NOMO-1 treated with dmso at 0.1 percent for 144 hours (cell line): ENCODE data around the gene RIT1.
A peak's percentile ranks its signal among the peaks of the same experiment; 100 is the strongest.
"Not testable (repeated sequence)": the region's sequence is repeated elsewhere in the genome, so short reads cannot be mapped to it uniquely, and the experiment has no call there.

ENCODE experiments used
- DNase-seq: peaks from one replicate; lab custom pipeline; 2025; ENCODE audit not compliant: unreplicated experiment; lab: John Stamatoyannopoulos, UW

Gene RIT1

DNA sequence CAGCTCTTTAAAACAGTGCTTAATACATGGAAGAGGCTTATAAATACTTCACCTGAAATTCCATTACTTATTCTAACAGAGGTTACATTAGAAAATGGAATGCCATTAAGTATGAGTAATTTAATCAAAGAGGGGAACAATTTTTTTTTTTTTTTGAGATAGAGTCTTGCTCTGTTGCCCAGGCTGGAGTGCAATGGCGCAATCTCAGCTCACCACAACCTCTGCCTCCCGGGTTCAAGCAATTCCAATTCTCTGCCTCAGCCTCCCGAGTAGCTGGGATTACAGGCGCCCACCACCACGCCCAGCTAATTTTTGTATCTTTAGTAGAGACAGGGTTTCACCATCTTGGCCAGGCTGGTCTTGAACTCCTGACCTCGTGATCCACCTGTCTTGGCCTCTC, 15.5 kb downstream of the RIT1 start:
- not testable (repeated sequence) for DNase-seq

DNA sequence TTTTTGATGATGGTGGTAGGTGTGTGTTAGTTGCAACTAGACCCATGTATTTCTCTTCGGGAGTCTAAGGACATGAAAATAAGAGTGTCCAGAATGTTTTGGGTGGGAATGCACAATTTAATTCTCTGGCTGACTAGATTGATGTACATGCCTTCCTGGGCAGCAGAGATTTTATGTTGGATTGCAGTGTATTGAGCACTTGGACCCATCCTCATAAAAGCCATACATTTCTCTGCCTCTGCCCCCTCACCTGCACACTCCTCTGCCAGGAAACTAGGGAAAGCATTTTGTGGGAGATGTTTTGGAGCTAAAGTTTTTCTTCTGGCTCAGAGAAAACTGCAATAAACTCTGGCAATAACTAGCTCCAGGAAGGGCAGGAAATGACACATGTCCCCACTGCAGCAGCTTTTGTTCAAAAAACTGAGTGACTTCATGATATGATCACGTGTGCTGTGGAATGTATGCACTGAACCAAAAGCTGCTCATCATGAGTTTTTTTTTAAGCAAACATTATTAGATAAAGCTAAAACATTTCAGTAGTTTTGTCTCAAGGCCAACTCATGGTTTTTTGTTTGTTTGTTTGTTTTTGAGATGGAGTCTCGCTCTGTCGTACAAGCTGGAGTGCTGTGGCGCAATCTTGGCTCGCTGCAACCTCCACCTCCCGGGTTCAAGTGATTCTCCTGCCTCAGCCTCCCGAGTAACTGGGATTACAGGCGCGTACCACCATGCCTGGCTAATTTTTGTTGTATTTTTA, 17.6 kb downstream of the RIT1 start:
- DNase-seq: no peak

GRCh38 chr1:155892796-155893195, 18.4 kb downstream of the RIT1 start:
- no peak for DNase-seq

DNA sequence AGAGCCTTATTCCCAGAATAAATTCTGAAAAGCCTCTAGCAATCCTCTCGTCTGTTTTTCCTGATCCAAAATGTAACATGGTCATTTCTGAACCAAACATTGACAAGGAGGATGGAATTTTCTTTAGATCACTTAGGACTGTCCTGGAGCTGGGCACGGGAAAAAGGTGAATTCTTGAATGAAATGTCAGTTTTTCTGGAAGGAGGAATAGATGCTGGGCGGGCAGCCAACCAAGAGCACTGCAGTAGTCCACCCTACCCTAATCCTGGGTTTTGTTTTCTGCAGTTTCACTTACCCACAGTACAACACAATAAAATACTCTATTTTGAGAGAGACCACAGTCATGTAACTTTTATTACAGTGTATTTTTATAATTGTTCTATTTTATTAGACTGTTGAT, 20.9 kb downstream of the RIT1 start:
- no peak for DNase-seq

- DNase-seq: no peak
Observed at GRCh38 chr1:155889566-155889965, 21.6 kb downstream of the RIT1 start.

- no peak for DNase-seq
Observed at GRCh38 chr1:155888481-155888880, 22.7 kb downstream of the RIT1 start.

- no peak for DNase-seq
Observed at GRCh38 chr1:155884982-155885381, 26.2 kb downstream of the RIT1 start.

GRCh38 chr1:155884031-155884960, 26.9 kb downstream of the RIT1 start:
- DNase-seq: no peak

GRCh38 chr1:155882766-155883165, 28.4 kb downstream of the RIT1 start:
- no peak for DNase-seq

DNA sequence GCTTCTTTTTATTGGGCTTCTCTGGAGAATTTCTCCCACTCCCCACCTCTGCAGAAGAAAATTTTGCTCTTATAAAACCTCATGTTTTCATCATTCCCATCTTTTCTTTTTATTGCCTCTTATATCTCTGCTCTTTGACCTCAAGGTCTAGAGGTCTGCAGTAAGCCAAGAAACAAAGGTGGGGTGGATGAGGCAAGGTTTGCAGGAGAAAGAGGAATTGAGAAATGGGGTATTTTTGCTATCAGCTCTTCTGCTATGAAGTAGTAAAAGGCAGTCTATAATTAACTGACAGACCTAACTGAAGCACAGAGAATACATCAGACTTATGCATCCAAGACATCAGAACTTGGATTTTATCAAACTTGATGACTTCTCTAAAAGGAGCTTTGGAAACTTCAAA, 28.9 kb downstream of the RIT1 start:
- no peak for DNase-seq

GRCh38 chr1:155880950-155881349, 30.2 kb downstream of the RIT1 start:
- no peak for DNase-seq

GRCh38 chr1:155880251-155880650, 30.9 kb downstream of the RIT1 start:
- no peak for DNase-seq

- DNase-seq: no peak
Observed at GRCh38 chr1:155877945-155878344, 33.2 kb downstream of the RIT1 start.

DNA sequence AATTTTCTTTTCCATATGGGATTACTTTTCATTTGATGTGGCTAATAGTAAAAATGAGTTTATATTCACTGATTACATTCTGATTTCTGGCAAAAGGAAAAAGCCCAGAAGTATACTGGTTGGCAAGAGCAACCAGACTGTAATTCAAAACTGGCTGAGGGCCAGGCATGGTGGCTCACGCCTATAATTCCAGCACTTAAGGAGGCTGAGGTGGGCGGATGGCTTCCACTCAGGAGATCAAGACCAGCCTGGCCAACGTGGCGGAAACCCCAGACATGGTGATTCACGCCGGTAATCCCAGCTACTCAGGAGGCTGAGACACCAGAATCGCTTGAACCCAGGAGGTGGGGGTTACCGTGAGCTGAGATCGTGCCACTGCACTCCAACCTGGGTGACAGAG, 37.3 kb downstream of the RIT1 start:
- DNase-seq: no peak

- no peak for DNase-seq
Observed at GRCh38 chr1:155872527-155872926, 38.6 kb downstream of the RIT1 start.

DNA sequence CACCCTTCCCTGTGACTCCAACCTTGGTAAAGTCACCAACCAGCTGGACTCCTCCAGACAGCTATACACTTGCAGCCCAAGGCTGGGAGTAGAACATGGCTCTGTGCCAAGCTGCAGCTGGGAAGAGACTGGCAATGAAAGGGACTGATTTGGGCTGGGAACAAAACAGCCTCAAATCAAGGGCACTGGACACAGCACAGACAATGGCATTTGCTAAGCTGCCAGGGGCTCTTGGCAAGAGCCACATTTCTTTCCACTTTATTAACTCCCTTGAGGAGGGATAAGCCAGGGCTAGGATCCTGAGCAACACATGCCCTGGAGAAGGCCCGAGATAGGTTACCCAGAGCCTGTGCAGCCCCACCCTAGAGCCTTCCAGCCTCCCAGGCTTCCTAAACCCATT, 39.8 kb downstream of the RIT1 start:
- no peak for DNase-seq

GRCh38 chr1:155867766-155868165, 43.4 kb downstream of the RIT1 start:
- no peak for DNase-seq

GRCh38 chr1:155864393-155864792, 46.8 kb downstream of the RIT1 start:
- DNase-seq: no peak

DNA sequence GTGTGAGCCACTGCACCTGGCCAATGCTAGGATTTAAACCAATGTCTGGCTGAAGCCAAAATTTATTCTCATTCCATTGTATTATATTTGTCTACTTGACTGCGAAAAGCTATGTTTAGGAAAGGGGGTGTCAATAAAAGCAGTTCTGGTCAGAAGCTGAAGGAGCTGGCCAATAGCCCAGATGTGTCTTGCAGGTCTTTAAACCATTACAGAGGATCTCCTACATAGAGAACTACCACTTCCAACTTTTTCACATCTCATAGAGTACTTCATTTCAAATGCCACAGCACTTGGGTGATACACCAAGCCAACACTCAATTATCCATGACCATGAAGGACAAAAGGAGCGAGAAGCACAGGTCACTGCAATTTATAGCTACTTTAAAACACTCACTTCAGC, 49.3 kb downstream of the RIT1 start:
- no peak for DNase-seq

DNA sequence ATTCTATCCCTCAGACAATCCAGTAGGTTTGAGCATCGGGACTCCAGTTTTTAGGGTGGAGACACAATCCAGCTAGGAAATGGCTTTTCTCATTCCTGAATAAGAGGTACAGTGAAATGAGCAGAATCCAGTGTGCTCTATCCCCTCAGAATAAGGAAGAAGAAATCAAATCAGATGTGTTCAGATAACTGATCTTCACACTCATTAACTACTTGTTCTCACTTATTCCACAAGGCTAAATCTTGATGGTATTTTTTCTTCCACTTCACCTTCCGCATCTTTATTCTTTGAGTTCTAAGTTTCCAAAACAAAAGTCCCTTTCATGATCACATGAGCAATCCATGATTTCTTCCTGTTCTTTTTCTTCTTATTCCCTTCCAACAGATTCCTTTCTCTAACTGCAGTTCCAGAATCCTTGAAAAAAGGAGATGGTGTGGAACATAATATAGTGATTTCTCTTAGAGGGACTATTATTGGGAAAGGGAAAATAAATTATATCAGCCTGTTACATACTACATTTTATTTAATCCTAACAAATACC, 50.1 kb downstream of the RIT1 start:
- no peak for DNase-seq

DNA sequence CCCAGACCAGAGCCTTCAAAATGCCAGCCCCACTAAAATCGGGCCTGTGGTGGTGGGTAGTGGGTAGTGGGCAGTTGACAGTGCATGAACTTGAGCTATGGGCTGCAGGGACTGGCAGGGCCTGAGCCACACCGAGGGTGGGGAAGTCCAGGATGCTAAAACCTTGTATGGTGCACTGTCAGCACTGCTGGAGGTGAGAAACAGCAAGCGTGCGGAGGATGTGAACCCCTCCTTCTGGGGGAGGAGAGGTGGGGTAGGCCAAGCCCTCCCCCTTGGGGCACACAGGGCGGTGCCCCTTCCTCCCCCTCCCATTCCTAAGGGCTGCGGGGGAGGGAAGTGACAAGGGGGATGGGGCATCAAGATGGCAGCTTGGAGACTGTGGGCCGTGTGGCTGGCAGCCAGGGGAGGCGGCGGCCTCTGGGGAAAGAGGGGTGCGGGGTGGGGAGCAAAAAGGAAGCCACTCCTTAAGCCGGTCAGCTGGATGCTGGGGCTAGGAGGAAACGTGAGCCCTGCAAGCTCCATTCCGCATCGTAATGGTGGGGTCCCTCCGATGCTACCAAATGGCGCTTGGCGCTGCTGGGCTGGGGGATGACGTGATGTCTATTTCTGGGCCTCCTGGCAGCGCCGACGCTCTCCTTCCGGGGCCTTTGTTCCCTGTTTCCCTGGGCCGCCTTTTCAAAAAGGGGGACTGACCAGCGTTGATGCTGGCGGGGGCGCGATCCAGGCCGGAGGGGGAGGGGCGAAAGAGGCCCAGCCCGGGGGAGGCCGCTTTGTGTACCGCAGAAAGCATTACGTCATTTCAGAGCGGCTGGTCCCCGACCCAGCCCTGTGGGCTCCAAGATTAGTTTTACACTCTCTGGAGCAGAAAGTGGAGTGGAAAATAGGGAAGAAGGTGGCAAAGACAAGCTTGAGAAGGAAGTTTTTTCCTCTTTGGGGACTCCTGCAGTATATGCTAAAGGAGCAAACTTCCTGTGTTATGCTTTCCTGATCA, 51.0 kb downstream of the RIT1 start:
- DNase-seq: peak; percentile 18
